Left lung (tissue), 10 donors: Measurements from ENCODE around the gene CNOT6. TPM values are rescaled to one million over a fixed set of nuclear protein-coding genes. Genes with fewer than 3 reads are reported as not detected.
A peak's percentile ranks its signal among the peaks of the same experiment; 100 is the strongest.

Source experiments
- ATAC-seq: fragments of 200-7000 bp; cut with Tn5 transposase; one replicate; pipeline ENCODE4 v1.9.1; 2020; ENCODE audit warnings: moderate library complexity
- DNase-seq, 4 donors: peaks; one replicate each; pipeline ENCODE4 v3.0.0-alpha.2; 2013 to 2020
- H3K27ac ChIP-seq, 2 donors: fragments of 200-600 bp; sonication (generic) in 1 of 2; one replicate each; pipeline versions ENCODE4 v1.5.0 to v1.8.0; 2020 to 2021
- H3K27me3 ChIP-seq, 2 donors: fragments of 200-600 bp; sonication (generic) in 1 of 2; one replicate each; pipeline versions ENCODE4 v1.5.0 to v1.8.0; 2020 to 2021
- H3K36me3 ChIP-seq, 2 donors: fragments of 200-600 bp; sonication (generic) in 1 of 2; one replicate each; pipeline versions ENCODE4 v1.5.0 to v1.8.0; 2020 to 2021
- H3K4me1 ChIP-seq, 2 donors: fragments of 200-600 bp; one replicate each; pipeline ENCODE4 v1.8.0; 2021
- H3K4me3 ChIP-seq, 2 donors: fragments of 200-600 bp; sonication (generic) in 1 of 2; one replicate each; pipeline versions ENCODE4 v1.5.0 to v1.8.0; 2020 to 2021; ENCODE audit warnings: mild to moderate bottlenecking in 1 of 2
- H3K9me3 ChIP-seq, 2 donors: fragments of 200-600 bp; sonication (generic) in 1 of 2; one replicate each; pipeline versions ENCODE4 v1.5.0 to v1.8.0; 2020 to 2021
- CTCF ChIP-seq, 2 donors: fragments of 200-600 bp; sonication (generic) in 1 of 2; IDR thresholded peaks; one replicate each; pipeline versions ENCODE4 v1.5.0 to v1.8.0; 2021; ENCODE audit warnings: antibody characterized with exemption in 2 of 2
- intact Hi-C, 2 donors: fragments of 100-400 bp; cut with DNase I; formaldehyde crosslinking; loops; one replicate each; pipeline versions ENCODE4 v1.11.2 to v1.14.2; 2022
- polyA plus RNA-seq, 6 donors: library from polyadenylated mRNA; unstranded; fragments of 120-200 nt; gene quantifications; one replicate each; pipeline ENCODE4 v1.2.1, GENCODE V29; 2013; ENCODE audit not compliant: insufficient read length in 6 of 6
- total RNA-seq, 2 donors: library from RNA; stranded (reverse); fragmentation: NEBNext Ultra II Directional; extraction: Animal tissue kit (Norgen Biotek cat#: 25700); gene quantifications; one replicate each; pipeline ENCODE4 v1.2.1, GENCODE V29; 2021
- donor health status: DM: no; HTN: yes; CAD: no.
- donor health status: DM: no; HTN: no; CAD: no.

Gene CNOT6
- total and polyA plus RNA-seq, 8 donors = 29.1 to 58.3 (median 50.0) TPM

GRCh38 chr5:180545248-180545647, 51.1 kb downstream of the CNOT6 start:
- H3K9me3 ChIP-seq = no peaks in the 10 kb centered on the region
- H3K27ac ChIP-seq = no peak overlapping the region
- ATAC-seq = no peak
- no peaks in the 10 kb centered on the region for H3K27me3 ChIP-seq
- H3K36me3 ChIP-seq = peaks cover 0 to 20% of the 10 kb centered on the region in 2 donors
- no peak for DNase-seq
- intact Hi-C loops = no loop called here
- no peak for TF ChIP-seq CTCF (IDR thresholded peaks at IDR 0.05)
- H3K4me1 ChIP-seq = no peaks in the 10 kb centered on the region
- no peak overlapping the region for H3K4me3 ChIP-seq

GRCh38 chr5:180548563-180548962, 54.4 kb downstream of the CNOT6 start:
- H3K4me1 ChIP-seq = no peaks in the 10 kb centered on the region
- no peak overlapping the region for H3K4me3 ChIP-seq
- TF ChIP-seq CTCF (IDR thresholded peaks at IDR 0.05) = no peak
- H3K36me3 ChIP-seq = peaks cover 0 to 37% of the 10 kb centered on the region in 2 donors
- intact Hi-C loops = no loop called here
- no peaks in the 10 kb centered on the region for H3K9me3 ChIP-seq
- H3K27ac ChIP-seq = no peak overlapping the region
- ATAC-seq = no peak
- H3K27me3 ChIP-seq = no peaks in the 10 kb centered on the region
- no peak for DNase-seq

GRCh38 chr5:180553530-180553929, 59.4 kb downstream of the CNOT6 start:
- H3K4me3 ChIP-seq = no peak overlapping the region
- H3K4me1 ChIP-seq = no peaks in the 10 kb centered on the region
- no peak overlapping the region for H3K27ac ChIP-seq
- H3K36me3 ChIP-seq = peaks cover 0 to 53% of the 10 kb centered on the region in 2 donors
- TF ChIP-seq CTCF (IDR thresholded peaks at IDR 0.05) = no peak
- no peaks in the 10 kb centered on the region for H3K9me3 ChIP-seq
- ATAC-seq (no peak), DNase-seq (no peak)
- no peaks in the 10 kb centered on the region for H3K27me3 ChIP-seq
- intact Hi-C loops = no loop called here

GRCh38 chr5:180555168-180555921, 61.2 kb downstream of the CNOT6 start:
- Histone ChIP-seq H3K4me1 (no peaks in the 10 kb centered on the region), H3K9me3 (no peaks in the 10 kb centered on the region), H3K27me3 (no peaks in the 10 kb centered on the region), H3K36me3 (peaks cover 0 to 42% of the 10 kb centered on the region in 2 donors), H3K27ac (no peak overlapping the region), H3K4me3 (no peak overlapping the region)
- intact Hi-C loops = no loop called here
- ATAC-seq (no peak), DNase-seq (peak in 2 of 4 donors; percentile 5 to 22)
- no peak for TF ChIP-seq CTCF (IDR thresholded peaks at IDR 0.05)

- no peaks in the 10 kb centered on the region for H3K9me3 ChIP-seq
- H3K4me1 ChIP-seq = no peaks in the 10 kb centered on the region
- ATAC-seq = no peak
- H3K27ac ChIP-seq = no peak overlapping the region
- H3K4me3 ChIP-seq = no peak overlapping the region
- intact Hi-C loops = no loop called here
- H3K27me3 ChIP-seq = no peaks in the 10 kb centered on the region
- peaks cover 0 to 30% of the 10 kb centered on the region in 2 donors for H3K36me3 ChIP-seq
- no peak for DNase-seq
- TF ChIP-seq CTCF (IDR thresholded peaks at IDR 0.05) = no peak
Observed at GRCh38 chr5:180557217-180557809, 63.1 kb downstream of the CNOT6 start.
